Skeletal muscle tissue (tissue), 4 donors: ENCODE measurements around the gene RALGPS2. TPM values are rescaled to one million over a fixed set of nuclear protein-coding genes. Genes with fewer than 3 reads are reported as not detected.

Experiments used
- H3K27ac ChIP-seq: one replicate; pipeline ENCODE4 v1.7.0; 2013; ENCODE audit warnings: mild to moderate bottlenecking, low read depth, low read length, inconsistent platforms
- H3K27me3 ChIP-seq, 3 donors: one replicate each; pipeline ENCODE4 v1.7.0; 2013; ENCODE audit warnings: low read length in 3 of 3; ENCODE audit not compliant: control insufficient read depth in 3 of 3, insufficient read depth in 3 of 3
- H3K36me3 ChIP-seq, 3 donors: one replicate each; pipeline ENCODE4 v1.7.0; 2013; ENCODE audit warnings: low read length in 3 of 3; ENCODE audit not compliant: control insufficient read depth in 3 of 3, insufficient read depth in 3 of 3
- H3K4me1 ChIP-seq, 3 donors: one replicate each; pipeline ENCODE4 v1.7.0; 2013; ENCODE audit warnings: low read length in 3 of 3, mild to moderate bottlenecking in 3 of 3; ENCODE audit not compliant: control insufficient read depth in 3 of 3, insufficient read depth in 3 of 3
- H3K4me3 ChIP-seq, 3 donors: one replicate each; pipeline ENCODE4 v1.7.0; 2013; ENCODE audit warnings: low read length in 3 of 3
- H3K9ac ChIP-seq, 3 donors: one replicate each; pipeline ENCODE4 v1.7.0; 2013; ENCODE audit warnings: low read length in 3 of 3, mild to moderate bottlenecking in 3 of 3, moderate library complexity in 2 of 3, low read depth in 1 of 3
- H3K9me3 ChIP-seq, 3 donors: one replicate each; pipeline ENCODE4 v1.7.0; 2013; ENCODE audit warnings: low read length in 3 of 3; ENCODE audit not compliant: control insufficient read depth in 3 of 3
- total RNA-seq: library from RNA; depleted of rRNA; stranded (reverse); fragments of >200 nt; gene quantifications from one replicate; pipeline ENCODE4 v1.2.3, GENCODE V29; 2014
- donor health status: Osteomylitis.

RALGPS2 gene
- total RNA-seq, 1 donor from 2014 or later: 35.5 TPM

DNA sequence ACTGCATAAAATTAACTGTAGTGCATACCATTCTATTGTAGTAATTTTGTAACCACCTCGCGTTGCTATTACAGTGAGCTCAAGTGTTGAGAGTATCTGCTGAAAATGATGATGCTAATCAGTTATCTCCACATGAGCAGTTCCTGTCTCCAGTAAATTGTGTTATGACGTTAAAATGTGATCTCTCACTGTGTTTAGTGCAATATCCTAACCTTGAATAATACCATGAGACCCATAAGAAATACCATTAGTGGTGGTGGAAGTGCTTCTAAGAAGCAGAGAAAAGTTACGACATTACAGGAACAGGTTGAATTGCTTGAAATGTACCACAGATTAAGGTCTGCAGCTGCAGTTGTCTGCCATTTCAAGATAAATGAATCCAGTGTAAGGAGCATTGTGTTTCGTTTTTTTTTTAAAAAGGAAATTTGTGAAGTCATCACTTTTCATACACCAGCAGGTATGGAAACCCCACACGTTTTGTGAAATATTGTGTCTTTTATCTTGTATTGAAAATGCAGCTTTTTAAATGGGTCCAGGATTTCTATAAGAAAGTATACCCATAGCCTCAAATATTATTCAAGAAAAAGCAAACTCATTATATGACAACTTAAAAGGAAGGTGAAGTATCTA lies 73.3 kb downstream of the RALGPS2 start:
- Histone ChIP-seq H3K4me1 (no peaks in the 10 kb centered on the region), H3K36me3 (no peaks in the 10 kb centered on the region), H3K27ac (no peak overlapping the region), H3K9me3 (no peaks in the 10 kb centered on the region), H3K4me3 (no peak overlapping the region), H3K27me3 (no peaks in the 10 kb centered on the region), H3K9ac (no peak overlapping the region)

GRCh38 chr1:178802873-178803272 lies 77.8 kb downstream of the RALGPS2 start:
- Histone ChIP-seq H3K4me1 (no peaks in the 10 kb centered on the region), H3K27me3 (no peaks in the 10 kb centered on the region), H3K27ac (no peak overlapping the region), H3K4me3 (no peak overlapping the region), H3K36me3 (no peaks in the 10 kb centered on the region), H3K9ac (no peak overlapping the region), H3K9me3 (no peaks in the 10 kb centered on the region)

GRCh38 chr1:178806665-178807300 lies 81.7 kb downstream of the RALGPS2 start:
- Histone ChIP-seq H3K27me3 (no peaks in the 10 kb centered on the region), H3K36me3 (peaks cover 0 to 4% (median 0%) of the 10 kb centered on the region in 3 donors), H3K4me1 (no peaks in the 10 kb centered on the region), H3K4me3 (no peak overlapping the region), H3K27ac (no peak overlapping the region), H3K9me3 (no peaks in the 10 kb centered on the region), H3K9ac (no peak overlapping the region)

- H3K4me1 ChIP-seq: no peaks in the 10 kb centered on the region
- H3K9ac ChIP-seq: no peak overlapping the region
- H3K36me3 ChIP-seq: peaks cover 0 to 4% (median 0%) of the 10 kb centered on the region in 3 donors
- H3K4me3 ChIP-seq: no peak overlapping the region
- no peaks in the 10 kb centered on the region for H3K27me3 ChIP-seq
- H3K9me3 ChIP-seq: no peaks in the 10 kb centered on the region
- H3K27ac ChIP-seq: no peak overlapping the region
Measured at GRCh38 chr1:178808529-178808928, 83.5 kb downstream of the RALGPS2 start.

GRCh38 chr1:178810585-178810984 lies 85.5 kb downstream of the RALGPS2 start:
- Histone ChIP-seq H3K27ac (no peak overlapping the region), H3K4me1 (no peaks in the 10 kb centered on the region), H3K9ac (no peak overlapping the region), H3K4me3 (no peak overlapping the region), H3K36me3 (peaks cover 0 to 4% (median 0%) of the 10 kb centered on the region in 3 donors), H3K9me3 (no peaks in the 10 kb centered on the region), H3K27me3 (no peaks in the 10 kb centered on the region)

DNA sequence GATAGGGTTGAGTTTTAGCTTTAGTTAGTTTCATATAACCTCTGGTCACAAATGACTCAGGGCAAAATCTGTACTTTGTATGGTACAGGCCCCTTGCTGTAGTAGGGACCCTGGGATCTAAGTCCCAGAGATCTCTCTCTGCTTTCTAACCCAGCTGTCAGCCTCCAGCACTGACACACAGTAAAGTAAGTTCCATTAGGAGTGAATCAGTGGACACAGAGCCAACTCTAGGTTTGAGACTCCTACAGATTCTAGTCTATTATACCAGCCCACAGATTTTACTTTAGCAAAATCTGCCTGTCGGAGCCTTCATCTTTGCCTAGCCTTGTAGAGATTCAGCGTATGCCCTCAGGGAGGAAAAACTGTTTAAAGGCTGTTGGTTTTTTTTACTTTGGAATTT lies 93.4 kb downstream of the RALGPS2 start:
- no peak overlapping the region for H3K27ac ChIP-seq
- no peaks in the 10 kb centered on the region for H3K9me3 ChIP-seq
- H3K27me3 ChIP-seq: no peaks in the 10 kb centered on the region
- H3K4me1 ChIP-seq: no peaks in the 10 kb centered on the region
- H3K4me3 ChIP-seq: no peak overlapping the region
- H3K9ac ChIP-seq: no peak overlapping the region
- H3K36me3 ChIP-seq: no peaks in the 10 kb centered on the region

GRCh38 chr1:178819123-178819522 lies 94.1 kb downstream of the RALGPS2 start:
- Histone ChIP-seq H3K4me1 (no peaks in the 10 kb centered on the region), H3K9ac (no peak overlapping the region), H3K27ac (no peak overlapping the region), H3K27me3 (no peaks in the 10 kb centered on the region), H3K4me3 (peak overlapping the region in 1 of 3 donors; percentile 17), H3K36me3 (no peaks in the 10 kb centered on the region), H3K9me3 (no peaks in the 10 kb centered on the region)

GRCh38 chr1:178821134-178821866 lies 96.3 kb downstream of the RALGPS2 start:
- H3K4me1 ChIP-seq: no peaks in the 10 kb centered on the region
- H3K9me3 ChIP-seq: no peaks in the 10 kb centered on the region
- no peak overlapping the region for H3K27ac ChIP-seq
- H3K36me3 ChIP-seq: no peaks in the 10 kb centered on the region
- H3K27me3 ChIP-seq: no peaks in the 10 kb centered on the region
- no peak overlapping the region for H3K4me3 ChIP-seq
- H3K9ac ChIP-seq: no peak overlapping the region

- H3K36me3 ChIP-seq: no peaks in the 10 kb centered on the region
Measured at GRCh38 chr1:178825167-178825566, 100.1 kb downstream of the RALGPS2 start.

DNA sequence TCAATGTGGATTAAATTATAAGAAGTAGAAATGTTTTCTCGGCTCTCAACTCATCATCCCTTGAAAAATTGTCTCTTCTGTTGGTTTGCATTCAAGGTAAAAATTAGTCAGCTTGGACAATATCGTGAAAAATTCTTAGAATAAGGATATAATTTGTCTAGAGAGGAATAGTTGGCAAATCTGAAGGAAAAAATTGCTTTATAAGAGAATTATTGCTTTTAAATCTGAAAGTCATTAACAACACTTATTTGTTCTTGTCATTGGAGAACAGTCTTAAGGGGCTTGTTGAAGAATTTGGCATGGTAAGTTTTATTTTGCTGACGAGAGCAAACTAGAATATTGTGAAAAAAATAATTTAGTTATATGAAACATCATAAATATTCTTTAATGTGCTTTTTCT lies 119.4 kb downstream of the RALGPS2 start:
- H3K27me3 ChIP-seq: no peaks in the 10 kb centered on the region
- H3K9me3 ChIP-seq: no peaks in the 10 kb centered on the region
- no peaks in the 10 kb centered on the region for H3K4me1 ChIP-seq
- H3K4me3 ChIP-seq: no peak overlapping the region
- no peak overlapping the region for H3K27ac ChIP-seq
- H3K9ac ChIP-seq: no peak overlapping the region
- no peaks in the 10 kb centered on the region for H3K36me3 ChIP-seq

More at GRCh38 chr1:178825167-178825566, 100.1 kb downstream of the RALGPS2 start:
- Histone ChIP-seq H3K9me3 (no peaks in the 10 kb centered on the region), H3K27me3 (no peaks in the 10 kb centered on the region), H3K4me1 (no peaks in the 10 kb centered on the region), H3K4me3 (no peak overlapping the region), H3K9ac (no peak overlapping the region), H3K27ac (no peak overlapping the region)
